H9 (cell line): ENCODE measurements around the gene CYP27B1. TPM values are rescaled to one million over a fixed set of nuclear protein-coding genes. Genes with fewer than 3 reads are reported as not detected.

ENCODE experiments used
- DNase-seq: peaks from one replicate; pipeline ENCODE4 v3.0.0-alpha.2; 2017
- H2AFZ ChIP-seq: one replicate; pipeline ENCODE4 v1.6.1; 2013; ENCODE audit warnings: mild to moderate bottlenecking, low read length, control low read depth, moderate library complexity
- H2AK5ac ChIP-seq: 2 replicates; pipeline ENCODE4 v1.6.1; 2013; ENCODE audit warnings: low read length, control low read depth, mixed read lengths; ENCODE audit not compliant: insufficient read length
- H2BK120ac ChIP-seq: one replicate; pipeline ENCODE4 v1.6.1; 2013; ENCODE audit warnings: low read depth, mild to moderate bottlenecking, low read length, control low read depth, inconsistent platforms; ENCODE audit not compliant: poor library complexity, severe bottlenecking
- H2BK12ac ChIP-seq: 2 replicates; pipeline ENCODE4 v1.6.1; 2013; ENCODE audit warnings: low read length, control low read depth, mixed read lengths, low read depth; ENCODE audit not compliant: insufficient read length
- H2BK15ac ChIP-seq: 2 replicates; pipeline ENCODE4 v1.6.1; 2013; ENCODE audit warnings: low read depth, low read length, control low read depth
- H2BK20ac ChIP-seq: one replicate; pipeline ENCODE4 v1.6.1; 2013; ENCODE audit warnings: low read depth, mild to moderate bottlenecking, low read length, control low read depth, inconsistent platforms; ENCODE audit not compliant: poor library complexity, severe bottlenecking
- H2BK5ac ChIP-seq: 2 replicates; pipeline ENCODE4 v1.6.1; 2013; ENCODE audit warnings: low read length, control low read depth, mixed read lengths; ENCODE audit not compliant: insufficient read length
- H3K14ac ChIP-seq: 2 replicates; pipeline ENCODE4 v1.6.1; 2013; ENCODE audit warnings: low read length, control low read depth; ENCODE audit not compliant: insufficient read depth
- H3K18ac ChIP-seq: 2 replicates; pipeline ENCODE4 v1.6.1; 2013; ENCODE audit warnings: low read depth, mild to moderate bottlenecking, mixed read lengths, low read length, control low read depth; ENCODE audit not compliant: insufficient read length
- H3K23ac ChIP-seq: 2 replicates; pipeline ENCODE4 v1.6.1; 2013; ENCODE audit warnings: low read length, control low read depth, mixed read lengths, low read depth; ENCODE audit not compliant: insufficient read length
- H3K23me2 ChIP-seq: 2 replicates; pipeline ENCODE4 v1.6.1; 2013; ENCODE audit warnings: low read depth, mild to moderate bottlenecking, mixed read lengths, low read length, control low read depth; ENCODE audit not compliant: insufficient read length, poor library complexity, severe bottlenecking
- H3K27ac ChIP-seq: 2 replicates; pipeline ENCODE4 v1.5.1; 2013; ENCODE audit warnings: low read length, control low read depth, mixed read lengths, low read depth; ENCODE audit not compliant: insufficient read length
- H3K27me3 ChIP-seq: 2 replicates; pipeline ENCODE4 v1.6.1; 2013; ENCODE audit warnings: low read length, control low read depth, inconsistent platforms; ENCODE audit not compliant: insufficient read depth
- H3K4ac ChIP-seq: 2 replicates; pipeline ENCODE4 v1.6.1; 2013; ENCODE audit warnings: low read depth, mild to moderate bottlenecking, control low read depth, inconsistent platforms, low read length, moderate library complexity
- H3K4me1 ChIP-seq: 2 replicates; pipeline ENCODE4 v1.6.1; 2013; ENCODE audit warnings: low read length, control low read depth, inconsistent platforms; ENCODE audit not compliant: insufficient read depth
- H3K4me2 ChIP-seq: 2 replicates; pipeline ENCODE4 v1.6.1; 2013; ENCODE audit warnings: low read length, control low read depth, mixed read lengths; ENCODE audit not compliant: insufficient read length, insufficient read depth
- H3K56ac ChIP-seq: 2 replicates; pipeline ENCODE4 v1.6.1; 2013; ENCODE audit warnings: low read depth, mild to moderate bottlenecking, mixed read lengths, low read length, control low read depth; ENCODE audit not compliant: insufficient read length
- H3K79me1 ChIP-seq: 2 replicates; pipeline ENCODE4 v1.6.1; 2013; ENCODE audit warnings: low read depth, mild to moderate bottlenecking, moderate library complexity, low read length, control low read depth, inconsistent platforms; ENCODE audit not compliant: insufficient read depth, poor library complexity, severe bottlenecking
- H3K79me2 ChIP-seq: 2 replicates; pipeline ENCODE4 v1.6.1; 2013; ENCODE audit warnings: low read length, control low read depth, inconsistent platforms; ENCODE audit not compliant: insufficient read depth
- H3K9ac ChIP-seq: 2 replicates; pipeline ENCODE4 v1.6.1; 2013; ENCODE audit warnings: low read length, control low read depth, mixed read lengths; ENCODE audit not compliant: insufficient read length; ENCODE audit errors: extremely low read depth
- H3K9me3 ChIP-seq: one replicate; pipeline ENCODE4 v1.6.1; 2013; ENCODE audit warnings: low read depth, low read length, inconsistent platforms; ENCODE audit not compliant: control insufficient read depth
- H3T11ph ChIP-seq: one replicate; pipeline ENCODE4 v1.6.1; 2013; ENCODE audit warnings: mild to moderate bottlenecking, low read length, control low read depth, inconsistent platforms
- H4K20me1 ChIP-seq: one replicate; pipeline ENCODE4 v1.6.1; 2013; ENCODE audit not compliant: control insufficient read depth, insufficient read length, insufficient read depth
- H4K5ac ChIP-seq: 2 replicates; pipeline ENCODE4 v1.6.1; 2013; ENCODE audit warnings: low read depth, mild to moderate bottlenecking, mixed read lengths, low read length, control low read depth; ENCODE audit not compliant: insufficient read length
- H4K8ac ChIP-seq: replicated peaks from 2 replicates; pipeline ENCODE4 v1.6.1; 2013; ENCODE audit warnings: low read length, control low read depth, mixed read lengths, low read depth; ENCODE audit not compliant: insufficient read length
- H4K91ac ChIP-seq: 2 replicates; pipeline ENCODE4 v1.6.1; 2013; ENCODE audit warnings: low read depth, mild to moderate bottlenecking, moderate library complexity, mixed read lengths, low read length, control low read depth; ENCODE audit not compliant: insufficient read length
- H3K27ac Mint-ChIP-seq, 3 experiments: 2 replicates in 2 of 3; 3 replicates in 1 of 3; pipeline ENCODE4 v1.8.0; 2020 to 2021; ENCODE audit warnings: mixed read lengths in 3 of 3, mild to moderate bottlenecking in 1 of 3, moderate library complexity in 1 of 3
- H3K27me3 Mint-ChIP-seq: 2 replicates; pipeline ENCODE4 v1.8.0; 2021; ENCODE audit warnings: low read depth, mild to moderate bottlenecking, moderate library complexity, mixed read lengths
- H3K36me3 Mint-ChIP-seq, 3 experiments: 2 replicates in 2 of 3; 3 replicates in 1 of 3; pipeline ENCODE4 v1.8.0; 2020 to 2021; ENCODE audit warnings: low read depth in 3 of 3, mixed read lengths in 3 of 3; ENCODE audit not compliant: insufficient read depth in 1 of 3
- H3K4me1 Mint-ChIP-seq, 2 experiments: 2 replicates each; pipeline ENCODE4 v1.8.0; 2020; ENCODE audit warnings: mixed read lengths in 2 of 2
- H3K4me3 Mint-ChIP-seq, 2 experiments: 2 replicates in 1 of 2; 3 replicates in 1 of 2; pipeline ENCODE4 v1.8.0; 2020 to 2021; ENCODE audit warnings: mild to moderate bottlenecking in 2 of 2, mixed read lengths in 2 of 2, moderate library complexity in 1 of 2
- H3K9me3 Mint-ChIP-seq, 2 experiments: 2 replicates in 1 of 2; 3 replicates in 1 of 2; pipeline ENCODE4 v1.8.0; 2020; ENCODE audit warnings: mild to moderate bottlenecking in 2 of 2, mixed read lengths in 2 of 2, moderate library complexity in 1 of 2
- WGBS: extraction: QIAGEN DNeasy Blood & Tissue Kit; methylation state at CpG from one replicate; pipeline ENCODE4 v1.1.7; 2013; ENCODE audit warnings: missing lambda C conversion rate, low lambda C conversion rate, mixed read lengths; ENCODE audit not compliant: insufficient read length; ENCODE audit errors: extremely low coverage; 5-methylcytosine and 5-hydroxymethylcytosine counted together
- total RNA-seq: library from RNA; stranded (reverse); gene quantifications from 2 replicates; pipeline ENCODE4 v1.2.1, GENCODE V29; 2021
- TF ChIP-seq, protein P1 (sequence below): fragments of 200-600 bp; sonication (generic); conservative IDR thresholded peaks from 3 replicates; pipeline ENCODE4 v1.8.0; 2021; ENCODE audit warnings: antibody characterized with exemption, mild to moderate bottlenecking

CYP27B1 gene
- total RNA-seq, 1 experiment from 2014 or later: 6.1 TPM

DNA sequence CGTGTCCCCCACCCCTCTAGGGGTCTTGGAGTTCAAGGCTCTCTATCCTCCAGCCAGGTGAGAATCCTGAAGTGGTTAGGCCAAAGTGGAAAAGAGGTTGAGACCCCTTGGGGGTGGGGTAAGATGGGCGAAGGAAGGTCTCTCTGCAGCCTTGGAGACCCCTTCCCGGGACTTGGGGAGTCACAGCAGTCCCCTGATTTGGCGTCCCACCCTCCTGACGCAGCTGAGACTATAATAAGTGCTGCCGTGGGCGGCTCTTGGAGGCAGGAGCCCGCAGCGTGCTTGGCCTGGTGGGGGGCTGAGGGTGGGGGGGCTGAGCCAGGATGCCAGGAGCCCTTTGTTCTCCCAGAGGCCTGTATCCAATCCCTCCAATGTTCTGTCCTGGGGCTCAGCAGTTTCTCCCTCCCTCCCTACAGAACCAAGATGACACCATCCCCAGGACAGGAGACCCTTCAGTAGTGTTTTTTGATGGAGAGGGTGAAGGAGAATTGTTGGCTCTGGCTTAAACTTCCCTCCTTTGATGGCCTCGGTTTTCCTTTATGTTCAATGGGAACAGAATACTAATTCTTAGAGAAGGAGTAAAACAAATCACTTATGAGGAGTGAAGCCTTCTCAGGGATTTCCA lies 26.9 kb downstream of the CYP27B1 start:
- no peak overlapping the region for H4K5ac ChIP-seq
- no peak overlapping the region for H3K14ac ChIP-seq
- H3K4me1 Mint-ChIP-seq: peaks cover 26 to 32% of the 10 kb centered on the region in 2 experiments
- no peaks in the 10 kb centered on the region for H3K9me3 ChIP-seq
- peaks cover 2% of the 10 kb centered on the region; the same call in 1 of the 2 replicates for H3K4me1 ChIP-seq
- WGBS: no CpG with 5 or more reads among the region's 10 CpGs
- H3K23ac ChIP-seq: no peak overlapping the region
- no peak overlapping the region for H2BK20ac ChIP-seq
- H2AK5ac ChIP-seq: no peak overlapping the region
- peaks cover 16% of the 10 kb centered on the region for H3K23me2 ChIP-seq
- no peak overlapping the region for H3T11ph ChIP-seq
- no peak overlapping the region for H3K27ac Mint-ChIP-seq
- peak overlapping the region in 1 of 2 experiments; percentile 86; a peak in 1 of 5 replicates for H3K4me3 Mint-ChIP-seq
- no peak overlapping the region for H2BK12ac ChIP-seq
- H3K27ac ChIP-seq: no peak overlapping the region
- H4K8ac ChIP-seq: no peak overlapping the region
- no peak overlapping the region for H3K4ac ChIP-seq
- H3K9me3 Mint-ChIP-seq: no peaks in the 10 kb centered on the region; a peak in 1 of 5 replicates
- peaks cover 44% of the 10 kb centered on the region for H3K27me3 ChIP-seq
- H3K27me3 Mint-ChIP-seq: peaks cover 79% of the 10 kb centered on the region
- H3K36me3 Mint-ChIP-seq: no peaks in the 10 kb centered on the region; a peak in 1 of 7 replicates
- H3K79me1 ChIP-seq: no peaks in the 10 kb centered on the region
- H3K56ac ChIP-seq: no peak overlapping the region
- no peak for DNase-seq
- H3K4me2 ChIP-seq: no peak overlapping the region
- H2BK15ac ChIP-seq: no peak overlapping the region
- H3K79me2 ChIP-seq: no peaks in the 10 kb centered on the region
- no peak overlapping the region for H2AFZ ChIP-seq
- H3K9ac ChIP-seq: no peak overlapping the region
- H3K18ac ChIP-seq: no peak overlapping the region
- no peak overlapping the region for H2BK120ac ChIP-seq
- TF ChIP-seq, protein P1, sequence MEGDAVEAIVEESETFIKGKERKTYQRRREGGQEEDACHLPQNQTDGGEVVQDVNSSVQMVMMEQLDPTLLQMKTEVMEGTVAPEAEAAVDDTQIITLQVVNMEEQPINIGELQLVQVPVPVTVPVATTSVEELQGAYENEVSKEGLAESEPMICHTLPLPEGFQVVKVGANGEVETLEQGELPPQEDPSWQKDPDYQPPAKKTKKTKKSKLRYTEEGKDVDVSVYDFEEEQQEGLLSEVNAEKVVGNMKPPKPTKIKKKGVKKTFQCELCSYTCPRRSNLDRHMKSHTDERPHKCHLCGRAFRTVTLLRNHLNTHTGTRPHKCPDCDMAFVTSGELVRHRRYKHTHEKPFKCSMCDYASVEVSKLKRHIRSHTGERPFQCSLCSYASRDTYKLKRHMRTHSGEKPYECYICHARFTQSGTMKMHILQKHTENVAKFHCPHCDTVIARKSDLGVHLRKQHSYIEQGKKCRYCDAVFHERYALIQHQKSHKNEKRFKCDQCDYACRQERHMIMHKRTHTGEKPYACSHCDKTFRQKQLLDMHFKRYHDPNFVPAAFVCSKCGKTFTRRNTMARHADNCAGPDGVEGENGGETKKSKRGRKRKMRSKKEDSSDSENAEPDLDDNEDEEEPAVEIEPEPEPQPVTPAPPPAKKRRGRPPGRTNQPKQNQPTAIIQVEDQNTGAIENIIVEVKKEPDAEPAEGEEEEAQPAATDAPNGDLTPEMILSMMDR: no peak
- peaks cover 2% of the 10 kb centered on the region for H4K20me1 ChIP-seq
- H4K91ac ChIP-seq: no peak overlapping the region
- H2BK5ac ChIP-seq: no peak overlapping the region
